ENCODE results near the gene ENPP6. TPM values are rescaled to one million over a fixed set of nuclear protein-coding genes. Genes with fewer than 3 reads are reported as not detected.

Gene ENPP6
- total RNA-seq, 1 donor from 2014 or later = not detected

GRCh38 chr4:184262901-184263300 is 45.2 kb upstream of the ENPP6 start:
- Mint-ChIP-seq H3K27ac (ENCODE audit: unreplicated experiment) (no peak overlapping the region), H3K36me3 (ENCODE audit: unreplicated experiment) (no peaks in the 10 kb centered on the region)
- no peak for DNase-seq (ENCODE audit: extremely low spot score, unreplicated experiment)

GRCh38 chr4:184261246-184261645 is 43.6 kb upstream of the ENPP6 start:
- H3K27ac Mint-ChIP-seq (ENCODE audit: unreplicated experiment) = no peak overlapping the region
- peaks cover 4% of the 10 kb centered on the region for H3K4me1 Mint-ChIP-seq (ENCODE audit: unreplicated experiment)
- H3K4me3 Mint-ChIP-seq (ENCODE audit: unreplicated experiment) = no peak overlapping the region
- H3K36me3 Mint-ChIP-seq (ENCODE audit: unreplicated experiment) = no peaks in the 10 kb centered on the region
- DNase-seq (ENCODE audit: extremely low spot score, unreplicated experiment) = no peak
- no peak for TF ChIP-seq CTCF (IDR thresholded peaks at IDR 0.05)
- H3K27me3 Mint-ChIP-seq (ENCODE audit: unreplicated experiment) = peaks cover 1% of the 10 kb centered on the region
- H3K9me3 Mint-ChIP-seq (ENCODE audit: unreplicated experiment) = no peaks in the 10 kb centered on the region

More at GRCh38 chr4:184262901-184263300, 45.2 kb upstream of the ENPP6 start:
- no peak for TF ChIP-seq CTCF (IDR thresholded peaks at IDR 0.05)
- H3K4me1 Mint-ChIP-seq (ENCODE audit: unreplicated experiment) = peaks cover 9% of the 10 kb centered on the region
- H3K27me3 Mint-ChIP-seq (ENCODE audit: unreplicated experiment) = no peaks in the 10 kb centered on the region
- H3K4me3 Mint-ChIP-seq (ENCODE audit: unreplicated experiment) = no peak overlapping the region
- H3K9me3 Mint-ChIP-seq (ENCODE audit: unreplicated experiment) = no peaks in the 10 kb centered on the region

- Mint-ChIP-seq H3K36me3 (ENCODE audit: unreplicated experiment) (no peaks in the 10 kb centered on the region), H3K27ac (ENCODE audit: unreplicated experiment) (no peak overlapping the region), H3K27me3 (ENCODE audit: unreplicated experiment) (peaks cover 1% of the 10 kb centered on the region), H3K4me1 (ENCODE audit: unreplicated experiment) (no peaks in the 10 kb centered on the region), H3K9me3 (ENCODE audit: unreplicated experiment) (no peaks in the 10 kb centered on the region), H3K4me3 (ENCODE audit: unreplicated experiment) (no peak overlapping the region)
- peak; percentile 48 for DNase-seq (ENCODE audit: extremely low spot score, unreplicated experiment)
- TF ChIP-seq CTCF (IDR thresholded peaks at IDR 0.05) = no peak
These were observed 42.2 kb upstream of the ENPP6 start for GRCh38 chr4:184259866-184260265.

GRCh38 chr4:184259081-184259480 is 41.4 kb upstream of the ENPP6 start:
- Mint-ChIP-seq H3K4me1 (ENCODE audit: unreplicated experiment) (no peaks in the 10 kb centered on the region), H3K36me3 (ENCODE audit: unreplicated experiment) (no peaks in the 10 kb centered on the region), H3K27ac (ENCODE audit: unreplicated experiment) (no peak overlapping the region), H3K4me3 (ENCODE audit: unreplicated experiment) (no peak overlapping the region), H3K27me3 (ENCODE audit: unreplicated experiment) (peaks cover 1% of the 10 kb centered on the region), H3K9me3 (ENCODE audit: unreplicated experiment) (no peaks in the 10 kb centered on the region)
- no peak for TF ChIP-seq CTCF (IDR thresholded peaks at IDR 0.05)
- peak; percentile 30 for DNase-seq (ENCODE audit: extremely low spot score, unreplicated experiment)

GRCh38 chr4:184255871-184256642 is 38.4 kb upstream of the ENPP6 start:
- no peak overlapping the region for H3K4me3 Mint-ChIP-seq (ENCODE audit: unreplicated experiment)
- H3K27me3 Mint-ChIP-seq (ENCODE audit: unreplicated experiment) = peaks cover 1% of the 10 kb centered on the region
- TF ChIP-seq CTCF (IDR thresholded peaks at IDR 0.05) = no peak
- no peaks in the 10 kb centered on the region for H3K4me1 Mint-ChIP-seq (ENCODE audit: unreplicated experiment)
- no peaks in the 10 kb centered on the region for H3K36me3 Mint-ChIP-seq (ENCODE audit: unreplicated experiment)
- no peak overlapping the region for H3K27ac Mint-ChIP-seq (ENCODE audit: unreplicated experiment)
- H3K9me3 Mint-ChIP-seq (ENCODE audit: unreplicated experiment) = no peaks in the 10 kb centered on the region
- DNase-seq (ENCODE audit: extremely low spot score, unreplicated experiment) = peak; percentile 76

Measured in osteocyte (in vitro differentiated cells).